ENCODE results near the gene NUSAP1. TPM values are rescaled to one million over a fixed set of nuclear protein-coding genes. Genes with fewer than 3 reads are reported as not detected.
"Not testable (repeated sequence)": the region's sequence is repeated elsewhere in the genome, so short reads cannot be mapped to it uniquely, and the experiment has no call there.

The NUSAP1 gene
- total RNA-seq, 6 donors from 2014 or later, result 6.8 to 22.0 (median 8.3) TPM

DNA sequence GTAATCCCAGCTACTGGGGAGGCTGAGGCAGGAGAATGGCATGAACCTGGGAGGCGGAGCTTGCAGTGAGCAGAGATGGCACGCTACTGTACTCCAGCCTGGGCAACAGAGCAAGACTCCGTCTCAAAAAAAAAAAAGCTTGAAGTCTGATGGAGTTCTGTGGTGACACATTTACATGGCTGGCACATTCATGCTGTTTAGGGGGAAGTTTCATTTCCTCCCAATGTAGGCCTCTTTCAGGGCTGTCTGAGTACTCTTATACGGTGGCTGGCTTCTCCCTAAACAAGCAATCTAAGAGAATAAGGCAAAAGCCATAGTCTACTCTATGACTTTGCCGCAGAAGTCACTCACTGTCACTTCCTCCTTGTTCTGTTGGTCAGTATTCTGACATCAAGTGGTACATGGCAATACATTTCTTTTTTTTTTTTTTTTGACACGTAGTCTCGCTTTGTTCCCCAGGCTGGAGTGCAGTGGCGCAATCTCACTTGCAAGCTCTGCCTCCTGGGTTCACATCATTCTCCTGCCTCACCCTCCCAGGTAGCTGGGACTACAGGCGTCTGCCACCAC, 41.5 kb upstream of the NUSAP1 start:
- ATAC-seq (ENCODE audit: low FRiP score in 2 of 2), result peak; percentile 70 to 74
- DNase-seq, result peak in 1 of 2 donors; percentile 44
- peak overlapping the region; percentile 21 to 59 (median 51) for H3K27ac ChIP-seq

DNA sequence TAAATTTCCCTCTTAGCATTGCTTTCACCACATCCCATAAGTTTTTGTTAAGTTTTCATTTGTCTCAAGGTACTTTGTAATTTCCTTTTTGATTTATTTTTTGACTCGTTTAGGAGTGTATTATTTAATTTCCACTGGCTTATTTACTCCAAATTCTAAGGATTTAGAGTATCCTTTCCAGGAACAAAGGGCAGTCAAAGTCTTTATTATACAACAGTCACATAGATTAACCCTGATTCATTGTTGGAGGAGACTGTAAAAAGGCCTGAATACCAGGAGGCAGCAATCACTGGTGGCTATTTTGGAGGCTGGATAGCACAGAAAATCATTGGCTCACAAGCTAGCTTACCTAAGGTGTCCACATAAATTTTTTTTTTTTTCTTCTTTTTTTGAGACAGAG, 40.2 kb upstream of the NUSAP1 start:
- Histone ChIP-seq H3K27me3 (no peaks in the 10 kb centered on the region), H3K27ac (no peak overlapping the region), H3K36me3 (peaks cover 9 to 69% (median 16%) of the 10 kb centered on the region in 4 donors), H3K9me3 (no peaks in the 10 kb centered on the region), H3K4me3 (no peak overlapping the region), H3K4me1 (peaks cover 0 to 18% (median 11%) of the 10 kb centered on the region in 4 donors)
- ATAC-seq (ENCODE audit: low FRiP score in 2 of 2), result no peak
- 71 to 76% methylated on average over 1 of the region's 1 CpG for WGBS, 2 donors
- no peak for TF ChIP-seq EP300 (IDR thresholded peaks at IDR 0.05)
- TF ChIP-seq POLR2AphosphoS5 (IDR thresholded peaks at IDR 0.05), result no peak
- TF ChIP-seq CTCF (IDR thresholded peaks at IDR 0.05), result no peak
- no peak for TF ChIP-seq POLR2A (IDR thresholded peaks at IDR 0.05)
- DNase-seq, result no peak

More for the DNA sequence above, 41.5 kb upstream of the NUSAP1 start:
- TF ChIP-seq POLR2AphosphoS5 (IDR thresholded peaks at IDR 0.05) (no peak), CTCF (IDR thresholded peaks at IDR 0.05) (no peak), POLR2A (IDR thresholded peaks at IDR 0.05) (no peak), EP300 (IDR thresholded peaks at IDR 0.05) (no peak)
- Histone ChIP-seq H3K36me3 (peaks cover 9 to 69% (median 20%) of the 10 kb centered on the region in 4 donors), H3K27me3 (no peaks in the 10 kb centered on the region), H3K4me1 (peaks cover 10 to 29% (median 17%) of the 10 kb centered on the region in 4 donors), H3K9me3 (no peaks in the 10 kb centered on the region), H3K4me3 (no peak overlapping the region)
- WGBS, 2 donors, result 65 to 75% methylated on average over 9 of the region's 9 CpGs

- not testable (repeated sequence) for ATAC-seq (ENCODE audit: low FRiP score in 2 of 2); H3K27ac ChIP-seq; H3K27me3 ChIP-seq; DNase-seq; H3K4me1 ChIP-seq; H3K9me3 ChIP-seq; H3K4me3 ChIP-seq
- H3K36me3 ChIP-seq, result peaks cover 14 to 42% (median 24%) of the 10 kb centered on the region in 4 donors
- WGBS, 2 donors, result 93 to 98% methylated on average over 2 of the region's 2 CpGs
These were observed 31.5 kb upstream of the NUSAP1 start for GRCh38 chr15:41301139-41301538.

DNA sequence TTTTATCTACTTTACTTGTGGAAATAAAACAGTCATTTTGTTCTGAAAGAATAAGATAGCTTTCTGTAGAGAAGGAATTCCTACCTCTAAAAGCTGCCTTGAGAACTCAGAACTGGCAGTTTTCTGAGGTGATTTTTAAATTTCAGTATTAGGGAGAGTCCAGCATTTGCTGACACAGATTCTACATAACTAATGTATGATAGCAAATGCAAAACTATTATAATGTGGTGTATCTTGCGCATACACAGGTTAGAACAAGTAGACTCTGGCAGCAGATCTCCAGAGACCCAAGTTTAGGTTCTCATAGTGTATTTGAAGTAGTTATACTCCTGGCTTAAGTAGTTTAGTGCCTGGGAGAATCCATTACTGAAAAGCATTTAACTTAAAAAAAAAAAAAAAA, 31.1 kb upstream of the NUSAP1 start:
- ATAC-seq (ENCODE audit: low FRiP score in 2 of 2) (no peak), DNase-seq (no peak)
- Histone ChIP-seq H3K27ac (no peak overlapping the region), H3K4me1 (no peaks in the 10 kb centered on the region), H3K36me3 (peaks cover 14 to 38% (median 24%) of the 10 kb centered on the region in 4 donors), H3K4me3 (no peak overlapping the region), H3K27me3 (no peaks in the 10 kb centered on the region), H3K9me3 (no peaks in the 10 kb centered on the region)
- TF ChIP-seq EP300 (IDR thresholded peaks at IDR 0.05) (no peak), POLR2AphosphoS5 (IDR thresholded peaks at IDR 0.05) (no peak), POLR2A (IDR thresholded peaks at IDR 0.05) (no peak), CTCF (IDR thresholded peaks at IDR 0.05) (no peak)
- 100% methylated on average over 1 of the region's 1 CpG for WGBS, 2 donors

DNA sequence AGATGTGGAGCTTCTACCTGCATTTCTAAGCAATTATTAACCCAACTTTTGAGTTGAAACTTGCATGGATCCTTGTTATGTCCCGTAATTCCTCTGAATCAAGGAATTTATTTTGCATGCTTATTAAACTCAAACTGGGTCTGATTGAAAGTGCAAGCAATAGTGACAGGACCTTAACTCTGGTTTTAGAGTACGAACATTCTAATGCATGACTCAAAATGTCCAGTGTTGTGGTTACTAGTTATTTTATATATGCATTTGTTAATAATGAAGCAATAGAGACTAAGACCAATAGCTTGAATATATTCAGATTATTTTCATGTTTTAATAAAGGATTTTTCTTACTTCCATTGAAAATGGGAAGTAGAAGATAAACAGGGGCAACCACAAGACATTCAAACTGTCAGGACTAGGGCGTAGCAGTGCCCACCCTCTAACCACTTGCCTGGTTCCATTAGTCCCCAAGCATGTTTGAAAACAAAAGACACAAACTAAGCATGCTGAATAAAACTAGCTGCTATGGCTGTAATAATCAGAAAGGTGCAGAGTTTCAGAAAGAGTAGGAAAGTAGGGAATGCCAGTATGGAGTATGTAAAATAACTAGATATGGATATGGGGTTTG, 28.4 kb upstream of the NUSAP1 start:
- no peak for TF ChIP-seq POLR2A (IDR thresholded peaks at IDR 0.05)
- no peak for TF ChIP-seq EP300 (IDR thresholded peaks at IDR 0.05)
- TF ChIP-seq POLR2AphosphoS5 (IDR thresholded peaks at IDR 0.05), result no peak
- TF ChIP-seq CTCF (IDR thresholded peaks at IDR 0.05), result no peak
- H3K4me3 ChIP-seq, result no peak overlapping the region
- H3K4me1 ChIP-seq, result no peaks in the 10 kb centered on the region
- DNase-seq (no peak), ATAC-seq (ENCODE audit: low FRiP score in 2 of 2) (no peak)
- no peaks in the 10 kb centered on the region for H3K9me3 ChIP-seq
- H3K36me3 ChIP-seq, result peaks cover 0 to 11% (median 5%) of the 10 kb centered on the region in 4 donors
- WGBS, 2 donors, result 84 to 89% methylated on average over 3 of the region's 3 CpGs
- no peak overlapping the region for H3K27ac ChIP-seq
- no peaks in the 10 kb centered on the region for H3K27me3 ChIP-seq

Data from upper lobe of left lung (tissue), 6 donors.